Muscle of leg (tissue), 16 donors: ENCODE results near the gene IL10RB. TPM values are rescaled to one million over a fixed set of nuclear protein-coding genes. Genes with fewer than 3 reads are reported as not detected.
A peak's percentile ranks its signal among the peaks of the same experiment; 100 is the strongest.
"Not testable (repeated sequence)": the region's sequence is repeated elsewhere in the genome, so short reads cannot be mapped to it uniquely, and the experiment has no call there.

Source experiments
- DNase-seq: peaks from one replicate; pipeline ENCODE4 v3.0.0; 2013
- H3K27ac ChIP-seq: one replicate; pipeline ENCODE4 v1.5.1; 2013; ENCODE audit warnings: mild to moderate bottlenecking, low read length, control low read depth
- H3K27me3 ChIP-seq: one replicate; pipeline ENCODE4 v1.6.1; 2013; ENCODE audit warnings: low read length; ENCODE audit not compliant: control insufficient read depth, insufficient read depth
- H3K36me3 ChIP-seq: one replicate; pipeline ENCODE4 v1.6.1; 2013; ENCODE audit warnings: low read length; ENCODE audit not compliant: control insufficient read depth, insufficient read depth
- H3K4me1 ChIP-seq: one replicate; pipeline ENCODE4 v1.6.1; 2013; ENCODE audit warnings: low read length; ENCODE audit not compliant: control insufficient read depth, insufficient read depth
- H3K4me3 ChIP-seq: one replicate; pipeline ENCODE4 v1.5.1; 2013; ENCODE audit warnings: low read length, control low read depth
- H3K9me3 ChIP-seq: replicated peaks from 2 replicates; pipeline ENCODE4 v1.6.1; 2013; ENCODE audit warnings: low read depth, low read length; ENCODE audit not compliant: control insufficient read depth
- WGBS: methylation state at CpG from one replicate; pipeline ENCODE4 v1.1.5; 2013; ENCODE audit warnings: missing lambda C conversion rate; ENCODE audit not compliant: insufficient coverage; 5-methylcytosine and 5-hydroxymethylcytosine counted together
- long read RNA-seq, 11 donors: transcript quantifications; one replicate each; lab custom pipeline, GENCODE V29; 2026
- polyA plus RNA-seq, 8 donors: library from polyadenylated mRNA; unstranded; fragments of 120-200 nt; gene quantifications; one replicate each; pipeline versions ENCODE4 v1.2.1 to v1.2.3, GENCODE V29; 2013; ENCODE audit warnings: inconsistent platforms in 1 of 8, low replicate concordance in 1 of 8; ENCODE audit not compliant: insufficient read length in 8 of 8, insufficient read depth in 1 of 8
- total RNA-seq: library from RNA; stranded (reverse); fragments of 120-200 nt; gene quantifications from one replicate; pipeline ENCODE4 v1.2.4, GENCODE V29; 2013

IL10RB gene
- 25.9 TPM for total RNA-seq
- 10 to 100 TPM; 13.8 to 24.6 (median 18.1) TPM for polyA plus RNA-seq
- long read RNA-seq, donor 1, transcript IL10RB-201 (7 exons, 1,963 nt), result major isoform, 5 of 5 reads
- long read RNA-seq, donor 1, partial matches to known transcripts, result 0 of 5 reads
- long read RNA-seq, donor 1, other reads (novel, unspliced or antisense), result 0 of 5 reads
- long read RNA-seq, donor 2, result 0 reads
- long read RNA-seq, donor 3, transcript IL10RB-201 (7 exons, 1,963 nt), result major isoform, 7 of 9 reads
- long read RNA-seq, donor 3, partial matches to known transcripts, result 0 of 9 reads
- long read RNA-seq, donor 3, other reads (novel, unspliced or antisense), result 0 of 9 reads
- long read RNA-seq, donor 4, partial matches to known transcripts, result 0 of 5 reads
- long read RNA-seq, donor 4, other reads (novel, unspliced or antisense), result 0 of 5 reads
- long read RNA-seq, donor 5, transcript IL10RB-201 (7 exons, 1,963 nt), result major isoform, 28 of 41 reads
- long read RNA-seq, donor 5, partial matches to known transcripts, result 11 of 41 reads
- long read RNA-seq, donor 5, other reads (novel, unspliced or antisense), result 0 of 41 reads
- long read RNA-seq, donor 6, transcript IL10RB-201 (7 exons, 1,963 nt), result major isoform, 16 of 16 reads
- long read RNA-seq, donor 6, partial matches to known transcripts, result 0 of 16 reads
- long read RNA-seq, donor 6, other reads (novel, unspliced or antisense), result 0 of 16 reads
- long read RNA-seq, donor 7, transcript IL10RB-201 (7 exons, 1,963 nt), result major isoform, 11 of 12 reads
- long read RNA-seq, donor 7, partial matches to known transcripts, result 0 of 12 reads
- long read RNA-seq, donor 7, other reads (novel, unspliced or antisense), result 0 of 12 reads
- long read RNA-seq, donor 8, transcript IL10RB-201 (7 exons, 1,963 nt), result major isoform, 9 of 21 reads
- long read RNA-seq, donor 8, partial matches to known transcripts, result 10 of 21 reads
- long read RNA-seq, donor 8, other reads (novel, unspliced or antisense), result 0 of 21 reads
- long read RNA-seq, donor 9, transcript IL10RB-201 (7 exons, 1,963 nt), result major isoform, 5 of 5 reads
- long read RNA-seq, donor 9, partial matches to known transcripts, result 0 of 5 reads
- long read RNA-seq, donor 9, other reads (novel, unspliced or antisense), result 0 of 5 reads
- long read RNA-seq, donor 10, transcript IL10RB-201 (7 exons, 1,963 nt), result major isoform, 14 of 15 reads
- long read RNA-seq, donor 10, partial matches to known transcripts, result 0 of 15 reads
- long read RNA-seq, donor 10, other reads (novel, unspliced or antisense), result 0 of 15 reads
- long read RNA-seq, donor 11, transcript IL10RB-201 (7 exons, 1,963 nt), result major isoform, 13 of 13 reads
- long read RNA-seq, donor 11, partial matches to known transcripts, result 0 of 13 reads
- long read RNA-seq, donor 11, other reads (novel, unspliced or antisense), result 0 of 13 reads

GRCh38 chr21:33266050-33266788 is at the start of gene IL10RB:
Gene IL10RB (plus strand): TSS chr21:33266367. CDS start chr21:33266466, 99 bp downstream.
- 0% methylated on average over 45 of the region's 60 CpGs for WGBS
- H3K27me3 ChIP-seq, result no peaks in the 10 kb centered on the region
- peak; percentile 87 for DNase-seq
- peak within 1 kb of the TSS; percentile 92 for H3K27ac ChIP-seq
- no peaks in the 10 kb centered on the region for H3K9me3 ChIP-seq
- peak within 1 kb of the TSS; percentile 91 for H3K4me3 ChIP-seq
- H3K4me1 ChIP-seq, result peaks cover 13% of the 10 kb centered on the region
- peaks cover 33% of the 10 kb centered on the region for H3K36me3 ChIP-seq

GRCh38 chr21:33217138-33217520 is 49.0 kb upstream of the IL10RB start:
- no peaks in the 10 kb centered on the region for H3K27me3 ChIP-seq
- peaks cover 3% of the 10 kb centered on the region for H3K9me3 ChIP-seq
- H3K36me3 ChIP-seq, result no peaks in the 10 kb centered on the region
- H3K4me3 ChIP-seq, result no peak overlapping the region
- H3K27ac ChIP-seq, result no peak overlapping the region
- no peak for DNase-seq
- peaks cover 27% of the 10 kb centered on the region for H3K4me1 ChIP-seq
- WGBS, result 89% methylated on average over 1 of the region's 2 CpGs

GRCh38 chr21:33219300-33219699 is 46.9 kb upstream of the IL10RB start:
- Histone ChIP-seq H3K36me3 (no peaks in the 10 kb centered on the region), H3K27ac (no peak overlapping the region), H3K27me3 (no peaks in the 10 kb centered on the region), H3K4me3 (no peak overlapping the region), H3K4me1 (peaks cover 20% of the 10 kb centered on the region), H3K9me3 (peaks cover 3% of the 10 kb centered on the region)
- no peak for DNase-seq
- 100% methylated on average over 1 of the region's 3 CpGs for WGBS

GRCh38 chr21:33219954-33220353 is 46.2 kb upstream of the IL10RB start:
- WGBS, result 100% methylated on average over 2 of the region's 3 CpGs
- no peak overlapping the region for H3K27ac ChIP-seq
- no peaks in the 10 kb centered on the region for H3K27me3 ChIP-seq
- H3K36me3 ChIP-seq, result no peaks in the 10 kb centered on the region
- DNase-seq, result no peak
- H3K4me1 ChIP-seq, result peaks cover 19% of the 10 kb centered on the region
- H3K4me3 ChIP-seq, result no peak overlapping the region
- peaks cover 3% of the 10 kb centered on the region for H3K9me3 ChIP-seq

- H3K4me1 ChIP-seq, H3K4me3 ChIP-seq, H3K9me3 ChIP-seq, DNase-seq, H3K27ac ChIP-seq, H3K36me3 ChIP-seq, H3K27me3 ChIP-seq: not testable (repeated sequence)
- 82% methylated on average over 3 of the region's 3 CpGs for WGBS
These were observed 40.8 kb upstream of the IL10RB start for GRCh38 chr21:33225376-33225775.

GRCh38 chr21:33228455-33228854 is 37.7 kb upstream of the IL10RB start:
- H3K36me3 ChIP-seq, result no peaks in the 10 kb centered on the region
- no peaks in the 10 kb centered on the region for H3K9me3 ChIP-seq
- peaks cover 9% of the 10 kb centered on the region for H3K4me1 ChIP-seq
- H3K27me3 ChIP-seq, result peaks cover 3% of the 10 kb centered on the region
- WGBS, result no CpG with 5 or more reads among the region's 3 CpGs
- no peak overlapping the region for H3K27ac ChIP-seq
- H3K4me3 ChIP-seq, result no peak overlapping the region
- peak; percentile 33 for DNase-seq

GRCh38 chr21:33229099-33229783 is 36.9 kb upstream of the IL10RB start:
- WGBS, result 2% methylated on average over 6 of the region's 18 CpGs
- Histone ChIP-seq H3K4me1 (peaks cover 9% of the 10 kb centered on the region), H3K27me3 (peaks cover 3% of the 10 kb centered on the region), H3K9me3 (no peaks in the 10 kb centered on the region), H3K27ac (peak overlapping the region; percentile 84), H3K36me3 (no peaks in the 10 kb centered on the region), H3K4me3 (peak overlapping the region; percentile 45)
- DNase-seq, result peak; percentile 32

- H3K4me1 ChIP-seq, result peaks cover 9% of the 10 kb centered on the region
These were observed 36.2 kb upstream of the IL10RB start, which contains the start of gene IFNAR2 for GRCh38 chr21:33229784-33230544. Gene IFNAR2 (plus strand): TSS chr21:33229938. CDS start chr21:33241923, 11,985 bp downstream.

More at GRCh38 chr21:33229784-33230544, 36.2 kb upstream of the IL10RB start, which contains the start of gene IFNAR2:
- Histone ChIP-seq H3K4me3 (peak within 1 kb of the TSS; percentile 78), H3K27me3 (peaks cover 3% of the 10 kb centered on the region), H3K9me3 (no peaks in the 10 kb centered on the region), H3K36me3 (peaks cover 3% of the 10 kb centered on the region), H3K27ac (peak within 1 kb of the TSS; percentile 84)
- WGBS, result under 1% methylated on average over 94 of the region's 95 CpGs
- DNase-seq, result peak; percentile 83
